MM.1S (cell line): ENCODE measurements around the gene DPP8.

Experiments
- DNase-seq: peaks from one replicate; pipeline ENCODE4 v3.0.0-alpha.2; 2015
- H2AFZ ChIP-seq: fragments of 300-600 bp; sonication (generic); 2 replicates; pipeline ENCODE4 v1.6.0; 2016; ENCODE audit warnings: antibody characterized with exemption, low read length
- H3F3A ChIP-seq: fragments of 300-600 bp; sonication (generic); 2 replicates; pipeline ENCODE4 v1.6.1; 2016; ENCODE audit warnings: mild to moderate bottlenecking, antibody characterized with exemption, low read length, moderate library complexity, mixed read lengths; ENCODE audit not compliant: insufficient read depth
- H3K27ac ChIP-seq: fragments of 300-600 bp; sonication (generic); 2 replicates; pipeline ENCODE4 v1.5.1; 2016; ENCODE audit warnings: mild to moderate bottlenecking, low read length
- H3K27me3 ChIP-seq: fragments of 300-600 bp; sonication (generic); replicated peaks from 2 replicates; pipeline ENCODE4 v1.6.0; 2016; ENCODE audit warnings: low read length; ENCODE audit not compliant: insufficient read depth
- H3K36me3 ChIP-seq: fragments of 300-600 bp; sonication (generic); replicated peaks from 2 replicates; pipeline ENCODE4 v1.6.1; 2016; ENCODE audit warnings: mild to moderate bottlenecking, low read length, mixed read lengths; ENCODE audit not compliant: insufficient read depth
- H3K4me1 ChIP-seq: fragments of 300-600 bp; sonication (generic); 2 replicates; pipeline ENCODE4 v1.6.1; 2016; ENCODE audit warnings: low read length, mixed read lengths
- H3K4me2 ChIP-seq: fragments of 300-600 bp; sonication (generic); 2 replicates; pipeline ENCODE4 v1.6.0; 2016; ENCODE audit warnings: low read depth, low read length
- H3K4me3 ChIP-seq: fragments of 300-600 bp; sonication (generic); 2 replicates; pipeline ENCODE4 v1.5.1; 2016; ENCODE audit warnings: low read length, mixed read lengths
- H3K79me2 ChIP-seq: fragments of 300-600 bp; sonication (generic); 2 replicates; pipeline ENCODE4 v1.6.1; 2016; ENCODE audit warnings: mixed run types, low read length, mixed read lengths
- H3K9ac ChIP-seq: fragments of 300-600 bp; sonication (generic); 2 replicates; pipeline ENCODE4 v1.6.1; 2016; ENCODE audit warnings: low read length, mixed read lengths
- H3K9me2 ChIP-seq: fragments of 300-600 bp; sonication (generic); replicated peaks from 2 replicates; pipeline ENCODE4 v1.6.1; 2016; ENCODE audit warnings: mild to moderate bottlenecking, low read length, mixed read lengths; ENCODE audit not compliant: insufficient read depth
- H3K9me3 ChIP-seq: fragments of 300-600 bp; sonication (generic); replicated peaks from 2 replicates; pipeline ENCODE4 v1.6.1; 2016; ENCODE audit warnings: mild to moderate bottlenecking, low read length, mixed read lengths; ENCODE audit not compliant: insufficient read depth
- H4K20me1 ChIP-seq: fragments of 300-600 bp; sonication (generic); 2 replicates; pipeline ENCODE4 v1.6.1; 2016; ENCODE audit warnings: mild to moderate bottlenecking, low read length, moderate library complexity, mixed read lengths; ENCODE audit not compliant: insufficient read depth
- EZH2 ChIP-seq: fragments of 300-600 bp; sonication (generic); optimal IDR thresholded peaks from 2 replicates; pipeline ENCODE3; 2017; ENCODE audit warnings: low read depth, mild to moderate bottlenecking, antibody characterized with exemption, low read length, mixed read lengths
- EZH2phosphoT487 ChIP-seq: fragments of 300-600 bp; sonication (generic); IDR thresholded peaks from 2 replicates; pipeline ENCODE4 v1.6.1; 2018; ENCODE audit warnings: antibody characterized with exemption, low read length
- TF ChIP-seq, protein P1 (sequence below): fragments of 300-600 bp; sonication (generic); IDR thresholded peaks from 2 replicates; pipeline ENCODE4 v1.5.1; 2016; ENCODE audit warnings: antibody characterized with exemption, low read length, mixed read lengths

DPP8 gene

DNA sequence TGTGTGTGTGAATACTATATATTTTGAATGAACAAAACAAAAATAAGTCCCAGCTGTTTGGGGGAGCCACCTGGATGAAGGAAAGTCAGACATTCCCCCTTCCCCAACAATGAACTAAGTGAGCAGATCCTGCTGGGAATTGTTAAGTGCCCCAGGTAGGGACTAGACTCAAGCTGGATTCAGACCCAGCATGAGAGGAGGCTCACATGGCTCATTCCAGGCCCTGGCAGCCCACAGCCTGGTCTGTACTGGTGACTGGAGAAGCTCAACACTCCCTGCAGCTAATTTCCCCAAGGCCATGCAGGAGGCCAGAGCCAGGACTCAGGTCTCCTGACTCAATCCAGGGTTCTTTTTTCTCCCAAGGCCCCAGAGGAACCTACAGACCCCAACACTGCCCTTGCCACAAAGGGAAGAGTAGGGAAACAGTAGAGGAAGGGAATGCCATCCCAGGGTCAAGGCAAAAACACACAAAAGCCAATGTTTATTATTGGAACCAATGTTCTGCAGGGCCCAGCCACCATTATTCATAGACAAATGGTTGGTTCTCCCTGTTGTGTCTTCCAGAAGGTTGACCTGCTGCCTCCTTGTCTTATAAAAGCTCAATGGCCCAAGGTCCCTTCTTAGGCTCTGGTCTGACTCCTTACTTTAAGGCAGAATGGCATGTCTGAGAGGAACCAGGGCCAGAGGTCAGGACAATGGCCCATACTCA lies 104.3 kb downstream of the DPP8 start:
- Histone ChIP-seq H3K4me3 (no peak overlapping the region), H3K4me2 (no peak overlapping the region), H3F3A (no peaks in the 10 kb centered on the region), H3K4me1 (peaks cover 9% of the 10 kb centered on the region), H4K20me1 (no peaks in the 10 kb centered on the region), H3K27ac (no peak overlapping the region), H3K9me3 (no peaks in the 10 kb centered on the region), H3K79me2 (no peaks in the 10 kb centered on the region), H3K36me3 (no peaks in the 10 kb centered on the region), H2AFZ (no peak overlapping the region), H3K9ac (no peak overlapping the region), H3K27me3 (peaks cover 11% of the 10 kb centered on the region; the same call in 1 of the 2 replicates), H3K9me2 (no peaks in the 10 kb centered on the region)
- TF ChIP-seq, protein P1, sequence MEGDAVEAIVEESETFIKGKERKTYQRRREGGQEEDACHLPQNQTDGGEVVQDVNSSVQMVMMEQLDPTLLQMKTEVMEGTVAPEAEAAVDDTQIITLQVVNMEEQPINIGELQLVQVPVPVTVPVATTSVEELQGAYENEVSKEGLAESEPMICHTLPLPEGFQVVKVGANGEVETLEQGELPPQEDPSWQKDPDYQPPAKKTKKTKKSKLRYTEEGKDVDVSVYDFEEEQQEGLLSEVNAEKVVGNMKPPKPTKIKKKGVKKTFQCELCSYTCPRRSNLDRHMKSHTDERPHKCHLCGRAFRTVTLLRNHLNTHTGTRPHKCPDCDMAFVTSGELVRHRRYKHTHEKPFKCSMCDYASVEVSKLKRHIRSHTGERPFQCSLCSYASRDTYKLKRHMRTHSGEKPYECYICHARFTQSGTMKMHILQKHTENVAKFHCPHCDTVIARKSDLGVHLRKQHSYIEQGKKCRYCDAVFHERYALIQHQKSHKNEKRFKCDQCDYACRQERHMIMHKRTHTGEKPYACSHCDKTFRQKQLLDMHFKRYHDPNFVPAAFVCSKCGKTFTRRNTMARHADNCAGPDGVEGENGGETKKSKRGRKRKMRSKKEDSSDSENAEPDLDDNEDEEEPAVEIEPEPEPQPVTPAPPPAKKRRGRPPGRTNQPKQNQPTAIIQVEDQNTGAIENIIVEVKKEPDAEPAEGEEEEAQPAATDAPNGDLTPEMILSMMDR, result no peak
- TF ChIP-seq EZH2phosphoT487, result no peak
- no peak for DNase-seq

DNA sequence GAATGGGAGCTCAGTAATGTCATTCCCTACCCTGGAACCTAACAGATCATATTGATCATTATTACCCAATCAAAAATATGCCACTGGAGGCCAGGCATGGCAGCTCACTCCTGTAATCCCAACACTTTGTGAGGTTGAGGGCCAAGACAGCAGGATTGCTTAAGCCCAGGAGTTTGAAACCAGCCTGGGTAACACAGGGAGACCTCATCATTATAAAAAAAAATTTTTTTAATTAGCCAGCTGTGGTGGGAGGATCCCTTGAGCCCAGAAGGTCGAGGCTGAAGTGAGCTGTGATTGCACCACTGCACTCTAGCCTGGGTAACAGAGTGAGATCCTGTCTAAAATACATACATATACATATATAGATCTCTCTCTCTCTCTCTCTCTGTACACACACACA lies 104.9 kb downstream of the DPP8 start:
- Histone ChIP-seq H3K27me3 (peaks cover 11% of the 10 kb centered on the region; the same call in 1 of the 2 replicates), H3K4me3 (no peak overlapping the region), H3K27ac (no peak overlapping the region), H3F3A (no peaks in the 10 kb centered on the region), H3K9me2 (no peaks in the 10 kb centered on the region), H4K20me1 (no peaks in the 10 kb centered on the region), H3K9me3 (no peaks in the 10 kb centered on the region), H2AFZ (no peak overlapping the region), H3K9ac (no peak overlapping the region), H3K4me2 (no peak overlapping the region), H3K79me2 (no peaks in the 10 kb centered on the region), H3K36me3 (no peaks in the 10 kb centered on the region), H3K4me1 (peaks cover 9% of the 10 kb centered on the region)
- no peak for DNase-seq
- TF ChIP-seq EZH2phosphoT487 (no peak), EZH2 (no peak)
- TF ChIP-seq, protein P1, result no peak

DNA sequence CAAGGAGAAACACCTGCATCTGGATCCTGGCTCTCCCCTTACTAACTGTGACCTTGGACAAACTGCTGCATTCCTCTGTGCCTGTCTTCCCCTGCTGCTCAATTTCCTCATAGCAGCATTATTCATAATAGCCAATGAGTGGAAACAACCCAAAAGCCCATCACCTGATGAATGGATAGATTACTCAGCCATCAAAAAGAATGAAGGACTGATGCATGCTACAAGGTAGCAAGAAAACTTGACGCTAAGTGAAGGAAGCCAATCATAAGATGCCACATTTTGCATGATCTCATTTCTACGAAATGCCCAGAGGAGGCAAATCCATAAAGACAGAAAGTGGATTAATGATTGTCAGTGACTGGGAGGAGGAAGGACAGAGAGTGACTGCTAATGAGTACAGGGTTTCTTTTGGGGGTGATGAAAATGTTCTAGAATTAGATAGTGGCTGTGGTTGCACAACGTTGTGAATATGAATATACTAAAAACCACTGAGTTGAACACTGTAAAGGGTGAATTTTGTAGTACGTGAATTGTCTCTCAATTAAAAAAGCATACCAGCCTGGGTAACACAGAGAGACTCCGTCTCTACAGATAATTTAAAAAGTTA lies 105.9 kb downstream of the DPP8 start:
- Histone ChIP-seq H3K27me3 (peaks cover 9% of the 10 kb centered on the region; the same call in 1 of the 2 replicates), H3K4me1 (peaks cover 9% of the 10 kb centered on the region), H3K79me2 (no peaks in the 10 kb centered on the region)

More for the DNA sequence above, 105.9 kb downstream of the DPP8 start:
- no peak overlapping the region for H3K9ac ChIP-seq
- no peaks in the 10 kb centered on the region for H3F3A ChIP-seq
- no peaks in the 10 kb centered on the region for H3K9me3 ChIP-seq
- H4K20me1 ChIP-seq, result no peaks in the 10 kb centered on the region
- no peak overlapping the region for H2AFZ ChIP-seq
- no peak overlapping the region for H3K4me2 ChIP-seq
- TF ChIP-seq, protein P1, result no peak
- no peak for TF ChIP-seq EZH2phosphoT487
- no peak for TF ChIP-seq EZH2
- no peak overlapping the region for H3K27ac ChIP-seq
- no peaks in the 10 kb centered on the region for H3K36me3 ChIP-seq
- H3K9me2 ChIP-seq, result no peaks in the 10 kb centered on the region
- H3K4me3 ChIP-seq, result no peak overlapping the region
- no peak for DNase-seq
